ENCODE results near the gene SLC39A11.

The SLC39A11 gene

GRCh38 chr17:72720494-72720825 is 372.0 kb downstream of the SLC39A11 start:
- Histone ChIP-seq H3K4me2 (ENCODE audit: low read length) (no peak overlapping the region), H3K27ac (ENCODE audit: low read length) (no peak overlapping the region), H3K27me3 (ENCODE audit: low read depth, low read length) (no peaks in the 10 kb centered on the region), H3K4me3 (ENCODE audit: low read length) (no peak overlapping the region), H3K9ac (ENCODE audit: low read length) (no peak overlapping the region), H3K79me2 (ENCODE audit: low read length) (no peaks in the 10 kb centered on the region), H2AFZ (ENCODE audit: low read depth, low read length) (no peak overlapping the region), H3K4me1 (ENCODE audit: low read length) (no peaks in the 10 kb centered on the region), H3K36me3 (replicated peaks; ENCODE audit: low read depth, low read length) (no peaks in the 10 kb centered on the region), H3K9me3 (ENCODE audit: insufficient read depth, low read length) (no peaks in the 10 kb centered on the region), H4K20me1 (ENCODE audit: insufficient read depth, low read length) (no peaks in the 10 kb centered on the region)
- TF ChIP-seq CTCF (IDR thresholded peaks at IDR 0.05; ENCODE audit: low read depth, low read length): no peak
- TF ChIP-seq EZH2phosphoT487 (IDR thresholded peaks at IDR 0.05; ENCODE audit: low read depth): no peak

- Histone ChIP-seq H2AFZ (ENCODE audit: low read depth, low read length) (no peak overlapping the region), H3K4me3 (ENCODE audit: low read length) (no peak overlapping the region), H3K79me2 (ENCODE audit: low read length) (no peaks in the 10 kb centered on the region), H3K36me3 (replicated peaks; ENCODE audit: low read depth, low read length) (no peaks in the 10 kb centered on the region), H3K27ac (ENCODE audit: low read length) (no peak overlapping the region), H4K20me1 (ENCODE audit: insufficient read depth, low read length) (no peaks in the 10 kb centered on the region), H3K9ac (ENCODE audit: low read length) (no peak overlapping the region), H3K9me3 (ENCODE audit: insufficient read depth, low read length) (no peaks in the 10 kb centered on the region), H3K4me2 (ENCODE audit: low read length) (no peak overlapping the region), H3K27me3 (ENCODE audit: low read depth, low read length) (no peaks in the 10 kb centered on the region), H3K4me1 (ENCODE audit: low read length) (no peaks in the 10 kb centered on the region)
- TF ChIP-seq CTCF (IDR thresholded peaks at IDR 0.05; ENCODE audit: low read depth, low read length): no peak
- no peak for TF ChIP-seq EZH2phosphoT487 (IDR thresholded peaks at IDR 0.05; ENCODE audit: low read depth)
Measured at GRCh38 chr17:72719578-72720493, 372.7 kb downstream of the SLC39A11 start.

GRCh38 chr17:72719206-72719577 is 373.3 kb downstream of the SLC39A11 start:
- H3K4me2 ChIP-seq (ENCODE audit: low read length): no peak overlapping the region
- no peaks in the 10 kb centered on the region for H3K27me3 ChIP-seq (ENCODE audit: low read depth, low read length)
- H3K79me2 ChIP-seq (ENCODE audit: low read length): no peaks in the 10 kb centered on the region
- H3K27ac ChIP-seq (ENCODE audit: low read length): no peak overlapping the region
- no peak for TF ChIP-seq EZH2phosphoT487 (IDR thresholded peaks at IDR 0.05; ENCODE audit: low read depth)
- H3K4me1 ChIP-seq (ENCODE audit: low read length): no peaks in the 10 kb centered on the region
- H3K9me3 ChIP-seq (ENCODE audit: insufficient read depth, low read length): no peaks in the 10 kb centered on the region
- no peak overlapping the region for H2AFZ ChIP-seq (ENCODE audit: low read depth, low read length)
- H3K4me3 ChIP-seq (ENCODE audit: low read length): no peak overlapping the region
- H3K9ac ChIP-seq (ENCODE audit: low read length): no peak overlapping the region
- no peaks in the 10 kb centered on the region for H4K20me1 ChIP-seq (ENCODE audit: insufficient read depth, low read length)
- no peaks in the 10 kb centered on the region for H3K36me3 ChIP-seq (replicated peaks; ENCODE audit: low read depth, low read length)

- Histone ChIP-seq H2AFZ (ENCODE audit: low read depth, low read length) (no peak overlapping the region), H3K27ac (ENCODE audit: low read length) (no peak overlapping the region), H3K4me1 (ENCODE audit: low read length) (no peaks in the 10 kb centered on the region), H3K9me3 (ENCODE audit: insufficient read depth, low read length) (no peaks in the 10 kb centered on the region), H3K4me2 (ENCODE audit: low read length) (no peak overlapping the region), H3K9ac (ENCODE audit: low read length) (no peak overlapping the region), H3K36me3 (replicated peaks; ENCODE audit: low read depth, low read length) (no peaks in the 10 kb centered on the region), H3K27me3 (ENCODE audit: low read depth, low read length) (no peaks in the 10 kb centered on the region), H4K20me1 (ENCODE audit: insufficient read depth, low read length) (no peaks in the 10 kb centered on the region), H3K4me3 (ENCODE audit: low read length) (no peak overlapping the region), H3K79me2 (ENCODE audit: low read length) (no peaks in the 10 kb centered on the region)
- TF ChIP-seq CTCF (IDR thresholded peaks at IDR 0.05; ENCODE audit: low read depth, low read length): no peak
- TF ChIP-seq EZH2phosphoT487 (IDR thresholded peaks at IDR 0.05; ENCODE audit: low read depth): no peak
Measured at GRCh38 chr17:72717676-72718075, 374.8 kb downstream of the SLC39A11 start.

Measured in OCI-LY3 (cell line).